ENCODE results near the gene ADORA3.

The ADORA3 gene

GRCh38 chr1:111470596-111470995 lies 32.8 kb downstream of the ADORA3 start:
- Histone ChIP-seq H3K4me1 (ENCODE audit: low read depth, poor library complexity, severe bottlenecking) (peaks cover 3% of the 10 kb centered on the region), H3K27me3 (ENCODE audit: insufficient read depth, low read depth) (peaks cover 1% of the 10 kb centered on the region; the same call in 1 of the 2 replicates), H3K9ac (no peak overlapping the region), H3K4me2 (no peak overlapping the region), H3K27ac (no peak overlapping the region), H3K4me3 (IDR thresholded peaks at IDR 0.05; ENCODE audit: insufficient read depth, low read depth, low read length) (no peak overlapping the region), H2AFZ (ENCODE audit: low read depth) (no peak overlapping the region), H3K79me2 (ENCODE audit: insufficient read depth, low read depth) (no peaks in the 10 kb centered on the region), H3K36me3 (ENCODE audit: insufficient read depth) (no peaks in the 10 kb centered on the region), H4K20me1 (ENCODE audit: insufficient read depth) (no peaks in the 10 kb centered on the region)
- TF ChIP-seq, protein P1, sequence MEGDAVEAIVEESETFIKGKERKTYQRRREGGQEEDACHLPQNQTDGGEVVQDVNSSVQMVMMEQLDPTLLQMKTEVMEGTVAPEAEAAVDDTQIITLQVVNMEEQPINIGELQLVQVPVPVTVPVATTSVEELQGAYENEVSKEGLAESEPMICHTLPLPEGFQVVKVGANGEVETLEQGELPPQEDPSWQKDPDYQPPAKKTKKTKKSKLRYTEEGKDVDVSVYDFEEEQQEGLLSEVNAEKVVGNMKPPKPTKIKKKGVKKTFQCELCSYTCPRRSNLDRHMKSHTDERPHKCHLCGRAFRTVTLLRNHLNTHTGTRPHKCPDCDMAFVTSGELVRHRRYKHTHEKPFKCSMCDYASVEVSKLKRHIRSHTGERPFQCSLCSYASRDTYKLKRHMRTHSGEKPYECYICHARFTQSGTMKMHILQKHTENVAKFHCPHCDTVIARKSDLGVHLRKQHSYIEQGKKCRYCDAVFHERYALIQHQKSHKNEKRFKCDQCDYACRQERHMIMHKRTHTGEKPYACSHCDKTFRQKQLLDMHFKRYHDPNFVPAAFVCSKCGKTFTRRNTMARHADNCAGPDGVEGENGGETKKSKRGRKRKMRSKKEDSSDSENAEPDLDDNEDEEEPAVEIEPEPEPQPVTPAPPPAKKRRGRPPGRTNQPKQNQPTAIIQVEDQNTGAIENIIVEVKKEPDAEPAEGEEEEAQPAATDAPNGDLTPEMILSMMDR (conservative IDR thresholded peaks at IDR 0.05; ENCODE audit: low read depth, low read length): no peak

- H3K4me1 ChIP-seq (ENCODE audit: low read depth, poor library complexity, severe bottlenecking): no peaks in the 10 kb centered on the region
- no peaks in the 10 kb centered on the region for H3K79me2 ChIP-seq (ENCODE audit: insufficient read depth, low read depth)
- H2AFZ ChIP-seq (ENCODE audit: low read depth): no peak overlapping the region
- H3K4me2 ChIP-seq: no peak overlapping the region
- TF ChIP-seq, protein P1 (conservative IDR thresholded peaks at IDR 0.05; ENCODE audit: low read depth, low read length): no peak
- no peaks in the 10 kb centered on the region for H4K20me1 ChIP-seq (ENCODE audit: insufficient read depth)
- no peak overlapping the region for H3K4me3 ChIP-seq (IDR thresholded peaks at IDR 0.05; ENCODE audit: insufficient read depth, low read depth, low read length)
- no peaks in the 10 kb centered on the region for H3K27me3 ChIP-seq (ENCODE audit: insufficient read depth, low read depth)
- H3K36me3 ChIP-seq (ENCODE audit: insufficient read depth): no peaks in the 10 kb centered on the region
- H3K9ac ChIP-seq: no peak overlapping the region
- no peak overlapping the region for H3K27ac ChIP-seq
Measured at GRCh38 chr1:111469539-111469938, 33.9 kb downstream of the ADORA3 start.

DNA sequence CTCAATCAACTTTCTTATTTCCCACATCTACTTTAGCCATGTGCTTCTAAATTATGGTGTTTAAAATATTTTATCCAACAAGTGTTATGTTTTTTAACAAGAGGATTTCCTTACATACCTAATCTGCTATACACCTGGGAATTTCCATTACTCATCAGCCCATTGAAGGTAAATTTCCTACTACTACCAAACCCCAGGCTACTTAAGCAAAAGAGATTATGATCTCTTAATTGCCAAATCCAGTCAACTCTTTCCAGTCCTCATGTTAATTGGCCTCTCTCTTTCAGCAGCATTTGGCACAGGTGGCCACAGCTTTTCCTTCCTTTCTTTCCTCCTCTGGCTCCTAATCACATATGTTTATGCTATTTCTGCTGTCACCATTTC lies 34.7 kb downstream of the ADORA3 start:
- TF ChIP-seq, protein P1 (conservative IDR thresholded peaks at IDR 0.05; ENCODE audit: low read depth, low read length): no peak
- no peak overlapping the region for H3K4me3 ChIP-seq (IDR thresholded peaks at IDR 0.05; ENCODE audit: insufficient read depth, low read depth, low read length)
- H3K27me3 ChIP-seq (ENCODE audit: insufficient read depth, low read depth): no peaks in the 10 kb centered on the region
- no peaks in the 10 kb centered on the region for H4K20me1 ChIP-seq (ENCODE audit: insufficient read depth)
- H3K27ac ChIP-seq: no peak overlapping the region
- H2AFZ ChIP-seq (ENCODE audit: low read depth): no peak overlapping the region
- no peaks in the 10 kb centered on the region for H3K79me2 ChIP-seq (ENCODE audit: insufficient read depth, low read depth)
- H3K36me3 ChIP-seq (ENCODE audit: insufficient read depth): no peaks in the 10 kb centered on the region
- H3K4me2 ChIP-seq: no peak overlapping the region
- no peak overlapping the region for H3K9ac ChIP-seq
- H3K4me1 ChIP-seq (ENCODE audit: low read depth, poor library complexity, severe bottlenecking): no peaks in the 10 kb centered on the region

DNA sequence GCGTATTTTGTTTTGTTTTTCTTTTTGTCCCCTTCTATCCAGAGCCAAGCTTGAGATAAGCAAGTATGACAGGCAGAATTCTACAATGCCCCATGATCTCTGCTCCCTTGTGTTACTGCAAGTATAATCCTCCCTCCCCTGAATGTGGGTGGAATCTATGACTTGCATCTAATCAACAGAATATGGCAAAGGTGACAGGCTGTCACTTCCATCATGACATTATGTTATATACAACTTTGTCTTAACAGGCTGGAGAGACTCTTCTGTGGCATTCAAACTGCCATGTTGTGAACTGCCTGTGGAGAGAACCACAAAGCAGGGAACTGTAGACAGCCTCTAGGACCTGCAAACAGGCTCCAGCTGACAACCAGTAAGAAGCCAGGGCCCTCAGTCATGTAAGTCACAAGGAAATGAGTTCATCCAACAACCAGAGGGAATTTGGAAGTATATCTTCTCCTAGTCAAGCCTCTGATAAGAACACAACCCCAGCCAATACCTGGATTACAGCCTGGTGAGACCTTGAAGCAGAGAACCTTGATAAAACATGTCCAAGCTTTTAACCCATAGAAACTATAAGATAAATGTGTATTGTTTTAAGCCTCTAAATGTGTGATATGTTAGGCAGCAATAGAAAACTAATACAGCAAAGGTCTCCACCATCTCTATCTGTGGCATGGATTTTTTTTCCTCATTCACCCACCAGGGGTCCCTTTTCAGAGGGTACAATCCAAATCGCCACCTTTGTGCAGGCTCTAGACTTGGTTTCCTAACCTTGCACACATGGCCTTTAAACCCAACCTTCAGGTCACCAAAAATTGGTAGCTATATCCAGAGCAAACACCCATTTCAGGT lies 35.3 kb downstream of the ADORA3 start:
- Histone ChIP-seq H3K4me2 (no peak overlapping the region), H3K27me3 (ENCODE audit: insufficient read depth, low read depth) (no peaks in the 10 kb centered on the region), H3K79me2 (ENCODE audit: insufficient read depth, low read depth) (no peaks in the 10 kb centered on the region), H3K27ac (no peak overlapping the region), H3K4me3 (IDR thresholded peaks at IDR 0.05; ENCODE audit: insufficient read depth, low read depth, low read length) (no peak overlapping the region), H3K36me3 (ENCODE audit: insufficient read depth) (no peaks in the 10 kb centered on the region), H4K20me1 (ENCODE audit: insufficient read depth) (no peaks in the 10 kb centered on the region), H3K4me1 (ENCODE audit: low read depth, poor library complexity, severe bottlenecking) (no peaks in the 10 kb centered on the region), H3K9ac (no peak overlapping the region), H2AFZ (ENCODE audit: low read depth) (no peak overlapping the region)
- TF ChIP-seq, protein P1 (conservative IDR thresholded peaks at IDR 0.05; ENCODE audit: low read depth, low read length): no peak

All from KMS-11 (cell line).